NCI-H1694 treated with DMSO at 0.1 percent for 48 hours (cell line): ENCODE data around the gene JAG1.
"Not testable (repeated sequence)": the region's sequence is repeated elsewhere in the genome, so short reads cannot be mapped to it uniquely, and the experiment has no call there.

ENCODE experiments used
- DNase-seq: peaks from one replicate; lab custom pipeline; 2025; lab: John Stamatoyannopoulos, UW

JAG1 gene

DNA sequence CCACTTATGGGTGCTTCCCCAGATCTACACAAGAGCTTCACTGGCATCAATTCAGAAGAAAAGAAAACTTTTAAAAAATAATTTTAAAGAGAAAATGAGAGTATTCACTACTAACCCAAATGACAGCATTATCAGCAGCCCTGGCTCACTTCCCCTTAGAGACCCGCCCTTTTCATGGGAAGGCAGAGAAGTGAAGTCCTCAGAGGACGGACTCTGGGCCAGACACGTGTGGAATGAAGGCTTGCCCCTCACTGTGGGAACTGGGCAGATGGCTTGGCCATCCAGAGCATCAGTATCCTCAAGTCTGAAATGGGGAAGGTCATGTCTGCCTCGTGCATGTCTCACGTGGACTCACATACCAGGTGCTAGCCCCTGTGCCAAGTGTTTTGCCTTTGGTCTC, 63.5 kb downstream of the JAG1 start:
- DNase-seq, result no peak

DNA sequence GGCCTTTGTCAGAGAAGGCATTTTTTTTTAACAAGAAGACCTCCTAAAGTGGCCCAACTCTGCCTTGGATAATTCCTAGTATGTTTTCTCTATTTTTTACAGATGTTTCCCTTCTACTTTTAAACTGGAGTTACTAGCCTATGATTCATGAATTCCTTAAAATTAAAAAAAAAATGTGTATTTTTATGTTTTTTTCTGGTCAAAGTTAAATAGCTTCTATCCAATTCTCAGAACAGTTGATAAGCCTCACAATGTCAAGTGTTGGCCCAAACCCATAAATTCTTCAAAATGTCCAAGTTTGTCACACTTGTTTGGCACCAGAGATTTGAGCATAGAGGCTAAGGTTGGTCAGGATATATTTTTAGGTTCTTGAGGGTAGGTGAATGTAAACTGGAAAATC, 64.0 kb downstream of the JAG1 start:
- DNase-seq, result no peak

DNA sequence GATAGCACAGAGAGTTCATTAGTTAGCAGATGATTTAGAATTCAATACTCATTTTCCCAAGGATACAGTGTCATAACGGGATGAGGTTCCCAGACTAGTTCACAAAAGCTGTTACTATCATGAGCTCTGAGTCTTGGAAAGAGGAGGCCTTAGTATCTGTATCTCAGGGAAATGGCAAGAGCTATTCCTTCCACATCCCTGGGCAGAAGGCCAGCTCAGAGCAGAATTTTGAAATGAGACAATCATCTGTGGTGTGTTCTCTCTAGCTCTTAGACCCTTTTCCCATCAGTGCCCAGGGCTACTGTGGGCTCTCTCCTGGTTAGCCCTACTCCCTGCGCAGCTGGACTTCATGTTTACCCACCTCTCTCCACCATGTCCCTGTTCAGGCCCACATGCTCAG, 64.5 kb downstream of the JAG1 start:
- no peak for DNase-seq

DNA sequence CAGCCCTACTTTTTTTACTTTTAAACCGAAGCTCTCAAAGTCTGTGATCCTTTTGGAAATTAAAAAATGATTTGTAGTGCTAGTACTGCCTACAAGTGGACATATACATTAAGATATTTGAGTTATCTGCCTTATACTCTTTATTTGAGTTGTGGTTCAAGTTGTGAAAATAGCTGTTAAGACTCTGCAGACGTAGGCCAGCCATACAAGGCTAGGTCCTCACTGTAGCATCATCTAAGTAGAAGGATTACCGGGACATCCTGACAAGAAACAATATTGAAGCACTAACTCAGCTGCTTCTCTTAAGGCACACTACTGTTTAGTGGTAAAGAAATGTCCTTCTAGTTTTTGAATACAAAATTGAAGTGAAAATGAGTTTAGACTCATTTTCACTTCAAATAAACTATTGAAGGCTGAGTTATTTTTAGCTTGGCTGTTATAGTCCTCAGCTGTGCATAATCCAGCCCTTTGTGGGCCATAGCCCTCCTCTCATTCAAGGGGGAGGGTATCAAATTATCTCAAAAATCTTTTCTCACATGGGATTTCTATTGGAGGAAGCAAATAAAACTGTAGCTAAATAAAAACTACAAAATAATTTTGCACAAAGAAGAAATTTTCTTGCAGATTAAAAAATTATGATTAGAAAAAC, 68.1 kb downstream of the JAG1 start:
- no peak for DNase-seq

DNA sequence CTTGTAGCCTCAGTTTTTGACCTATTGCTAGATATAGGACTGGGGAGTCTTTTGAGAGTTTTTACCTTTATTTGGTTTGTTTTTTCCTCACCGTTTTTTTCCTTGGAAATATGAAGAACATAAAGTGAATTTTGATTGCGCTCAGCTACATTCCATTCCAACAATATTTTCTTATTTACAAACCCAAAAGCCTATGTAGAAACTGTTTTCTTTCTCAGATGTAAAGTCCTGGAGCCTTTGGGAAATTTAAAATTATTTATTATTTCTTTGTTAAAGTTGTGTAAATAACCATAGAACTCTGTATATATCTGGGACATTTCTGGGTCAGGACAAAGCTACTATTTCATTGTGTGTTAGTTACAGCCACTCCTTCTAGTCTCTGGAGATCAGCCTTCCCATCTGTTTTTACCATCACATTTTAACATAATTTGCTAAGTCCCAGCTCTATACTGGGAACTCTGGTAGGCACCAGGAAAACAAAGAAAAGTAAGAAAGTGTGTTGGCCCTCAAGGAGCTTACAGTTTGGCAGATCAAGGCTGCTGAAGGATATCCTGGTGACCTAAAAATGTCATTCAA, 68.8 kb downstream of the JAG1 start:
- no peak for DNase-seq

DNA sequence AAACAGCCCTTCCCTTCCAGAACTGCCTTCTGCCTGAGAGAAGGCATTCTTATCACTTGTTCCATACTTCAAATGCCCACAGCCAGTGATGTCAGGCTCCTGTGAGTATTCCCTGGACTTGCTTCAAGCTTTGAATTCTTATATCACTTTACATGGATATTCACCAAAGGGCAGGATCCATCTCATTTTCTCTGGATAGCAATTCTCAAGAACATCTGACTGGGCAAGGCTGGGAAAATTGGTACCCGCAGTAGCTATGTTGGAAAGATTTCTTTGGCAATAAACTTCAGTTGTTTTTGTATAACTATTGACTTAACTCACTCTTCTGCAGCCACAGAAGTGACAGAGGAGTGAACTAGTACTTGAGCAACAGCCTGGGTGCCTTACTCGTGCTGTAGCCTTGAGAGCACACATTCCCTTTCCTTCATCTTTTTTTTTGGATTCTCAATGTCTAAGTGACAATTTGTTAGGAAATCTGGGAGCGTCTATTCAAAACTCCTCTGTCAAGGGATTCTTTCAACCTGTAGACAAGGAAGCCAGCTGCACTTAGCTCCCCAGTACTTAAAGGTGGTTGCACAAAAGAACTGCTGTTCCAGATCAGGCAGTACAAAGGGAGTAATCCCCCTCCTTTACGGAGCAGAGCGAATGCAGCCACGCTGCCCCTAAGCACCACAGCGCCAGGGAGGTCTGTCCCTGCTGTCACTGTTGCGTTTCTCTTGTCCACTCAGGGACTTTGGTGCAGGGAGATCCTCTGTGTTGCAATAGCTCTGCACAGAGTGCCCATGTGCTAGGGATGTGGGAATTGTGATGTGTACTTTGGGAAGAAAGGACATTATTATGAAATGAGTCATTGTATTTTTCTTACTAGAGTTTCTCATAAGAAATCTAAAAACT, 69.6 kb downstream of the JAG1 start:
- DNase-seq, result no peak

DNA sequence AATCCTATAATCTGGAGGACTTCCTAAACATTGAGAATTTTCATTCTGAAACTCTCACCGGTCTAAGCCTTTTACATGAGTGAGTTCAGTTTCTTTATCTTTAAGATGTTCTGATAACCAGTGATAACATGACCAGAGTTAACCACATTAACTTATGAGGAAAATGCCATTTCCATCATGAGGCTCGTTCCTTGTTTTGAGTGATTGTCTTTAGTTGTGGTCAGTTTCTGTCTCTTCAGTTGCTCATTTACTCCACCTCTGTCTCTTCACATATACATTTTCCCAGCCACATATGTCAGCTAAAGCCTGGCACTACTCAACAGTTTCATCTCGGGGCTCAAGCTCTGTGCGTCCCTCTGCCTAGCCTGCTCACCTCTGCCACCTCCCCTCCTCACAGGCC, 70.4 kb downstream of the JAG1 start:
- DNase-seq, result no peak

DNA sequence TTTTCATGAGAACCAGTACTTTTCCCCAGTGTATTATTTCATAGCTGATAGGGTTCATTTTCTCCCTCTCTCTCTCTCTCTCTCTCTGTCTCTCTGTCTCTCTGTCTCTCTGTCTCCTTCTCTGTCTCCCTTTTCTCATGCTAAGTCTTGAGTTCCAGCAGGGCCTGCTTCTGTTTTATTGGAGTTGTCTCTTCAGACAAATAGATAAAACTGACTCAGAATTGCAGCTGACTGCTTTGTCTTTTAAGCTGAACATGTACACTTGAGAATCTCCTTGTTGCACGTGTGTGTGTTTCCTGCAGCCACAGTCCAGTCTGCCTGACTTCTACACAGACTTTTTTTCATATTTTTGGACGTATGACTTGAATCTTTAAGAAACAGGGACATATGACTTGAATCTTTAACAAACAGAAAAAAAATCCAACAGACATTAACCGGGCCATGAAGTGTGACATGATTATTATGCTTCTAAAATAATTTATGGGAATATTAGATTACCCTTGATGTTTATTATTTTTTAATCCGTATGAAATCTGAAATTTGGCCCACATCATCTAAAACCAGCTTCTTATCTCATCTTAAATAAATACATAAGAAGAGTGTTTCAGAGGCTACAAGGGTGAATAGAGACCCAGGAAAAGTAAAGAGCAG, 71.5 kb downstream of the JAG1 start:
- no peak for DNase-seq

DNA sequence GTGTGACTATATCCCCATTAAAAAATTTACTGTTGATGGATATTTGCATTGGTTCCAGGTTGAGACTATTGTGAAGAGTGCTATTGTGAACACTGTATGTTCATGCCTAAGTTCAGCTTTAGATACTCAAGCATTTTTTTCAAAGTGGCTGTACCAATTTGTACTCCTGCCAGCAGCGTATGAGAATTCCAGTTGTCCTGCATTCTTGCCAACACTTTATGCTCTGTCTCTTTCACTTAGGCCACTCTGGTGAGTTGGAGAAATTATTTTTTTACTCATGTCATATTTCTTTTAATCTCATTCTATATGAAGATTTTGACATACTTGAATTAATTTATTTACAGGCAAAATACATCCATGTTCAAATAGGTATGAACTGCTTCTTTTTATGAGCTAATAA, 76.2 kb downstream of the JAG1 start:
- no peak for DNase-seq

DNA sequence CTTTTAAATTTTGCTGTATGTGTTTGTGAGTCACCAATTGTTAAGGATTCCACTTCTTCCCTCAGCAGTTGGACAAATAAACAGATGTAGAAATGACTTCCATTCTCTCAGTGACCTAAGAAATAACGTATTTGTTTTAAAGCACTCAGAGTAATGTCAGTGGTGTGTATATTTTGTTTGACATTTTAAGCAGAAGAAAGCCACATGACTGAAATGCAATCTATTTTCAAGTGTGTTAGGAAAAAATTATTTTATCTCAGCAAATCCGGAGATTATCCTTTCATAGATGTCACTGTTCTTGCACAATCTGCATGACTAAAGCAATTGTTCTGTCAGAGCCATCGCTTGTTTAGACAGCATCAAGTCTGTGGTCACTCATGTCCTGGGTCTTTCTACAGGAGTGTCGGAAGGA, 77.1 kb downstream of the JAG1 start:
- no peak for DNase-seq

DNA sequence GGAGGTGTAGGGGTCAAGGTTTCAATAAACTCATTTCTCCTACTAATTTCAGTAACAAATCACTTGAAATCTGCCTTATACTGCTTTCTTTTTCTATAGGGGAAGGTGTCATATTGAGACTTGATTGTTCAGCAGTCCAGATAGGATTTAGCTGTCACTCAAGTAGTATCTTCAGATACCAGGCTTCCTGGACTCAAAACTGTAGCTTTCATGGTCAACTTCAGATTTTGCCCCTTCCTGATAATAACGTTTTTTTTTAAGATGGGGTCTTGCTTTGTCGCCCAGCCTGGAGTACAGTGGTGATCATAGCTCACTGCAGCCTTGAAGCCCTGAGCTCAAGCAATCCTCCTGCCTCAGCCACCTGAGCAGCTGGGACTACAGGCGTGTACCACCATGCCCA, 77.8 kb downstream of the JAG1 start:
- no peak for DNase-seq

DNA sequence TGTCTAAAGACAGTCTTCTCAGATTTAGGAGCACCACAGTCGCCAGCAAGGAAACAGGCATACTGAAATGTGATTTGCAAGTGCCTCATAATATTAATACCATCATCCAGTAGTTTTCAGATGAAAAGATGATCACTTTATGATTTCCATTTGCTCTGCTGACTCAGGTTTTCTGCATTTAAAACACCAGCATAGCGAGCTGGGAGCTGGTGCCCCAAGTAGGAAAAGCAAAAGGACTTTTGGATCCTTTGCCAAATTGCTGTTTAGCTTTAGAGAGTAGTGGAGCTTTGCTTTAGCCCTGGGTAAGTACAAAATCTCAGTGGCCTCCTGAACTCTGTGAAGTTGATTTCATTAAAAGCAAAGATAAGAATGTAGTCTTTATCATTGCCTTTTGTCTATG, 78.5 kb downstream of the JAG1 start:
- no peak for DNase-seq

DNA sequence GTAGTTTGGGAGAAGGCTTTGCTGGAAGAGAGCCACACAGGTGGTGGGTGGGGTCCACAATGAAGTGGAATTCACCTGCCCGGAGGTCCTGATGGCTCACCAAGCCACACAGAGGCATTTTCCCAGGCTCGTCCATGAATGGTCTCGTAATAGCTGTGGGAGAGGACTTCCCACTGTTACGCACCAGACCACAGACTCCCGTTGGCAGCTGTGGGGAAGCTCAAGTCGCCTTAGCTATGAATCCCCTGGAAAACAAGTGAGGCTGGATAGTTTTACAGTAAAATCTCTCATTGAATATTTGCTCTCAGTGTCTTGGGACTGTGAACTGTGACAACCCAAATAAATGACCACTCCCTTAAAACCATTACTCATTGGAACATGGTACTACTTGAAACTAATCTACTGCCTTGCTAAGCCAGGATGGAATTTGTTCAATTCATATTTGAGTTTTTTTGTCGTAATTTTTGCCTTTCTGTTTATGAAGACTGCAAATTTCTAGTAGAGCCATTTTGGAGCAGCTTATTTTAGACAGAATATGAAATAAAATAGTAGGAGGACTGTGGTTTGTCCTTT, 79.4 kb downstream of the JAG1 start:
- DNase-seq, result no peak

DNA sequence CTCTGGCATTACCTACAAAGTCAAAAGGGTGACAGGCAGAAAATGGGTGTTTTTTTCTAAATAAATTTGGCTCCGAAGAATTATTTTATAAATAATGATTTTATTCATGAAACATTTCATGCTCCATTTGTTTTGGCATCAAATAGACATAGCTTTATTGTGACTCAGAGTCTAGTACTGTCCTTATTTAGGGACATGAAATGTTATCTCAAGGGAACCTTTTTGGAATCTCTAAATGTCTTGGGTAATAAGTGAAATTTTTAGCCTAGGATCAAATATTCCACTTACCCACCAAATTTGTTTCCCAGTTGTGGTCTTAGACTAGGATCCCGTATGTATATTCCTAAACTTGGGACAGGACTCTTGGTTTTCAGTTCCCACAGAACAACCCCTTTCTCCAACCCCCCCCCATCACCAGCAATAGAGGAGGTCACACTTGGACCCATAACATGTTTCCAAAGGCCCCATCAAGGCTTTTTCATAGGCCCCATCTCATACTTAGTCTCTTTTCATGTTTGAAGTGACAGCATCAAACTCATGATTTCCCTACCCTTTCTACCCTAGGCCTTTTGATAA, 81.8 kb downstream of the JAG1 start:
- no peak for DNase-seq

DNA sequence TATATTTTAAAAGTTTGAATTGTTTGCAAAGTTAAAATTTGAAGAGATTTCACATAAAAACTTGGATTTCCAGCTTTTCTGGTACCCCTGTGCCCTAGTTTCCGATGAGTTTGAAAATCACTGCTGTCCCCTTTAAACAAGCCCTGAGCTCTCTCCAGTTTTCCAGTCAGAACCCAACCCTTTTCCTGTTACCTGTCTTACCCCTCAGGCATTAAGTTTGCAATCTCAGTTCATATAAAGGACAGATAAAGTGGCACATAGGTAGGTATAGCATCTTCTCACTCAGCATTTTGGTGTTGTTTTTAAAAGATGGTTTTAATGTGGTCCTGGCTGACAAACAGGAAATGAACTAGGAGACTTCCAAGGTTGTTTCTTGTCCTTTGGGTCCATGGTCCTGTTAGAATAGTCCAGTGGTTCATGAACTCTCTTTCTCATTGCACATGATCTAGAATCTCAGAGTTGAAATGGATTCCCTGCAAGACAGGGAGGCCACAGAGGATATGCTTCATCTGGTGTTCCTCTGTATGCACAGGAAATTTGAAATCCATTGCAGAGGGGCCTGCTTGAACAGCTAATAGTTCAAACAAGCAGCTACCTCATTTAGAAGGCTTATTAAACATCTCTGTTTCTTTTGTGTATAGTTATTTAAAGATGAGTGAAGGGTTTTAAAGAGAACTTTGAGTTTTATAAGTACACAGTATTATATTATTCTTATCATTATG, 82.7 kb downstream of the JAG1 start:
- no peak for DNase-seq

DNA sequence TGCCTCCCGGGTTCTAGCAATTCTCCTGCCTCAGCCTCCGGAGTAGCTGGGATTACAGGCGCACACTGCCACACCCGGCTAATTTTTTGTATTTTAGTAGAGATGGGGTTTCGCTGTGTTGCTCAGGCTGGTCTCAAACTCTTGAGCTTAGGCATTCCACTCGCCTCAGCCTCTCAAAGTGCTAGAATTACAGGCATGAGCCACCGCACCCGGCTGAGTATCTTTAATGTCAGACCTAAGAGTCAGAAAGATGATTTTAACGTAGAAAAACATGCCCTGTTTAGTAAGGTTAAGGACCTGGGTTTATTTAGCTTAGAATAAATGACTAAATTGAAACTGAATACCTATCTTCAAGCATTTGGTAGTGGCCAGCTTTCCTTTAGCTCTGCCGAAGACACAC, 83.4 kb downstream of the JAG1 start:
- DNase-seq, result not testable (repeated sequence)
